Cardiac muscle cell (in vitro differentiated cells and primary cell): ENCODE results near the gene AP3M1. TPM values are rescaled to one million over a fixed set of nuclear protein-coding genes. Genes with fewer than 3 reads are reported as not detected.

Source experiments
- DNase-seq, 2 donors: peaks; one replicate each; pipeline versions ENCODE4 v3.0.0 to v3.0.0-alpha.2; 2010 to 2017; ENCODE audit warnings: low read depth in 1 of 2, low spot score in 1 of 2
- H3K27ac ChIP-seq: fragments of 200-600 bp; sonication (generic); 2 replicates; pipeline ENCODE4 v1.5.1; 2016
- H3K27me3 ChIP-seq: fragments of 200-600 bp; sonication (generic); 2 replicates; pipeline ENCODE4 v1.6.0; 2016; ENCODE audit warnings: control low read depth
- H3K36me3 ChIP-seq: fragments of 200-600 bp; sonication (generic); 2 replicates; pipeline ENCODE4 v1.5.1; 2016; ENCODE audit warnings: control low read depth
- H3K4me1 ChIP-seq: fragments of 200-600 bp; sonication (generic); 2 replicates; pipeline ENCODE4 v1.8.1; 2017; ENCODE audit warnings: low read depth, mild to moderate bottlenecking, mixed run types
- H3K4me3 ChIP-seq: fragments of 200-600 bp; sonication (generic); 2 replicates; pipeline ENCODE4 v1.5.1; 2016; ENCODE audit warnings: mild to moderate bottlenecking
- H3K9me3 ChIP-seq: fragments of 200-600 bp; sonication (generic); 2 replicates; pipeline ENCODE4 v1.5.1; 2017; ENCODE audit warnings: low read depth, mild to moderate bottlenecking, control low read depth
- polyA plus RNA-seq: library from polyadenylated mRNA; unstranded; fragments of >200 nt; fragmentation: Nextera tagmentation; extraction: Ambion mirVana; gene quantifications from 2 replicates; pipeline ENCODE4 v1.2.1, GENCODE V29; 2016
- total RNA-seq: library from RNA; depleted of rRNA; stranded (reverse); fragments of >200 nt; gene quantifications from 2 replicates; pipeline ENCODE4 v1.2.3, GENCODE V29; 2016
- TF ChIP-seq, protein P1 (sequence below): IDR thresholded peaks from 2 replicates; pipeline ENCODE4 v1.5.1; 2012; ENCODE audit warnings: low read depth, mild to moderate bottlenecking, low read length

AP3M1 gene
- total and polyA plus RNA-seq, 2 experiments from 2014 or later: 21.8 to 43.8 TPM

DNA sequence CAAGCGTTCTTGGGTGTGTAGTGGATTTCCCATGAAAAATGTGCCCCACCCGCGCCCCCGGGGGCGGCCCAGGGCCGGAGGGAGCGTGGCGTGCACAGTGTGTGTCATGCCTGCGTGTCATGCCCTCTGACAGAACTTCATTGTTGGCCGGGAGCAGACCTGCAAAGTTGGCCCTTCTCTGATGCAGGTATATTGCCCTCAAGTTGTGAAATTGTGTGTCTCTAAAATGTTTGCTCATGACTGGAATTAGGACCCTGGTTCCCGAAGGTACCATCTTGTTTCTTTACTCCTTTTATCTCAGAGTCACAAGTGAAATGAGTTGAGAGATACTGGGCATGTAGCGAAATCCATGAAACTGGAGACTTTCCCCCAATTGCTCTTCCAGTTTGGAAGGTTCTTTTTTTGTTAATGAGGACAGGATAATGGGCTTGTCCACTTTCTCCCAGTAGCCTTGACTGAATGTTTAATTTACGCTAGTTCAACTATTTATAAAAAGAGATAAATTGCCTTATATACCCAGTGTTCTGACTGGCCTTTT lies 26.6 kb upstream of the AP3M1 start:
- DNase-seq: peak in 1 of 2 donors; percentile 18
- Histone ChIP-seq H3K36me3 (no peaks in the 10 kb centered on the region), H3K27me3 (no peaks in the 10 kb centered on the region), H3K9me3 (no peaks in the 10 kb centered on the region), H3K4me1 (peaks cover 4% of the 10 kb centered on the region), H3K4me3 (peak overlapping the region; percentile 55), H3K27ac (no peak overlapping the region)
- TF ChIP-seq, protein P1, sequence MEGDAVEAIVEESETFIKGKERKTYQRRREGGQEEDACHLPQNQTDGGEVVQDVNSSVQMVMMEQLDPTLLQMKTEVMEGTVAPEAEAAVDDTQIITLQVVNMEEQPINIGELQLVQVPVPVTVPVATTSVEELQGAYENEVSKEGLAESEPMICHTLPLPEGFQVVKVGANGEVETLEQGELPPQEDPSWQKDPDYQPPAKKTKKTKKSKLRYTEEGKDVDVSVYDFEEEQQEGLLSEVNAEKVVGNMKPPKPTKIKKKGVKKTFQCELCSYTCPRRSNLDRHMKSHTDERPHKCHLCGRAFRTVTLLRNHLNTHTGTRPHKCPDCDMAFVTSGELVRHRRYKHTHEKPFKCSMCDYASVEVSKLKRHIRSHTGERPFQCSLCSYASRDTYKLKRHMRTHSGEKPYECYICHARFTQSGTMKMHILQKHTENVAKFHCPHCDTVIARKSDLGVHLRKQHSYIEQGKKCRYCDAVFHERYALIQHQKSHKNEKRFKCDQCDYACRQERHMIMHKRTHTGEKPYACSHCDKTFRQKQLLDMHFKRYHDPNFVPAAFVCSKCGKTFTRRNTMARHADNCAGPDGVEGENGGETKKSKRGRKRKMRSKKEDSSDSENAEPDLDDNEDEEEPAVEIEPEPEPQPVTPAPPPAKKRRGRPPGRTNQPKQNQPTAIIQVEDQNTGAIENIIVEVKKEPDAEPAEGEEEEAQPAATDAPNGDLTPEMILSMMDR: no peak

DNA sequence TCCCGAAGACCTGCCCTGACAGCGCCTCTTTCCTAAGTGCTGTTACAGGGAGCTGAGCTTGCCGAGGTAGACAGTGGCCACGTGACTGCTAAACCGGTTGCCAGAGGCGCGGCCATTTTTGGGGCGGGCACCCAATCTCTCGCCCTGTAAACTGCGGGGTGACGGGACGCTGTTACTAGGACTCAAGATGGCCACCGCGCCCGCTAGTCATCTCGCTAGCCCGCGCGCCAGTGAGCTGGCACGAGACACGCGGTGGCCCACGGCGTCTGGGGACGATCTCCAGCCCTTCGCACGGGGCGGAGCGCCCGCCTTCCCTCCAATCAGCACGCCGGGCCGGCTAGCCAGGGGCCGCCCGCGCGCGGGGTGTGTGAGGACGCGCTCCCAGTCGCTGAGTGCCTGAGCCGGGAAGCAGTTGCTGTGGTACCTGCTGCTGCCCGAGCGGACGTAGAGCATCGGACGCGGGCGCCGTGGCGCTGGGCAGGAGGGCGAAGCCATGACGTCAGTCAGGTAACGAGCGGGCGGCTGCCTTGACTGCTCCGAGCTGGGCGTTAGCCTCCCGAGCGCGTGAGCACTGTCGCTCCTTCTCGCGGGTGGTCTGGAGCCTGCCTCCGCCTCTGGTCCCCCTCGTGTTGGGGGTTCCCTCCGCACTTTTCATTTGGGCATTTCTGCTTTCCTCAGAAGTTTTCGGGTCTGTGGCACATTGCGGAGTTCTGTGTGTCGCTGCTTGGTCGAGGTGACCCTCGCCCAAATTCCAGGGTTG lies 25.9 kb upstream of the AP3M1 start:
- peak overlapping the region; percentile 55 for H3K4me3 ChIP-seq
- TF ChIP-seq, protein P1: no peak
- H3K4me1 ChIP-seq: peaks cover 7% of the 10 kb centered on the region
- no peaks in the 10 kb centered on the region for H3K27me3 ChIP-seq
- no peaks in the 10 kb centered on the region for H3K36me3 ChIP-seq
- peak overlapping the region; percentile 78 for H3K27ac ChIP-seq
- DNase-seq: peak; percentile 92 to 95
- no peaks in the 10 kb centered on the region for H3K9me3 ChIP-seq

DNA sequence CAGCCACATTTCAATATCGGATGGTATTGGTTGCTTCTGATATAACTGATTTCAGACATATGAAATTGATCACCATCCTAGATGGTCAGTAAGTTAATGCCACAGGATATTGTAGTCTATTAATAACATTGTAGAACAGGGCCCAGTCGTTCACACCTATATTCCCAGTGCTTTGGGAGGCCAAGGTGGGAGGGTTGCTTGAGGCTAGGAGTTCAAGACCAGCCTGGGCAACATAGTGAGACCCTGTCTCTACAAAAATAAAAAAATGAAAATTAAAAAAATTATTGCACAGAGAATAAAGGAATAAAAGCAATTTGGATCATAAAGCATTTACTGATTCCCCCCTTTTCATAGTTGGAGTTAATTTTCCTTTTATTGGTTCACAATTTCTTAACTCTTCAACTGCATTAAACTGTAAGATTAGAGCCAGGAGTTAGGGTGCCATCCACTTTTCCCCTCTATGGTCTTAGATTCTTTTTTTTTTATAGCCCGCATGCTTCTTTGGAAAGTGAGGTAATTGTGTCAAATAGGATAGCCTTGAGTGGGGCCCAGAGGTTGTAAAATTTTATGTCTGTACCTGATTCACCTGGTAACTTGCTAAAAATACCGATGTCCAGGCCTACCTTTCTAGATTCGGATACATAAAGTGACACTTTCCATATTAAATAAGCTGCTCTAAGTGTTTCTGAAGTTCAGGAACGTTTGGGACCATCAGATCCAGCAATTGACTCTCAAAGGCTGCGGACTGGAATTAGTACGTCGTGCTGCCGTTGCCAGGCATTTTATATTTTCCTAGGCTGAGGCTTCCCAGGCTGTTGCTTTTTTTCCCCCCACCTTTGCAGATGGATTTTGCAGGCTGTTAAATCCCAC lies 25.1 kb upstream of the AP3M1 start:
- H3K27ac ChIP-seq: peak overlapping the region; percentile 78
- H3K9me3 ChIP-seq: no peaks in the 10 kb centered on the region
- H3K4me3 ChIP-seq: peak overlapping the region; percentile 55
- H3K4me1 ChIP-seq: peaks cover 14% of the 10 kb centered on the region
- no peaks in the 10 kb centered on the region for H3K36me3 ChIP-seq
- TF ChIP-seq, protein P1: no peak
- H3K27me3 ChIP-seq: no peaks in the 10 kb centered on the region
- no peak for DNase-seq

DNA sequence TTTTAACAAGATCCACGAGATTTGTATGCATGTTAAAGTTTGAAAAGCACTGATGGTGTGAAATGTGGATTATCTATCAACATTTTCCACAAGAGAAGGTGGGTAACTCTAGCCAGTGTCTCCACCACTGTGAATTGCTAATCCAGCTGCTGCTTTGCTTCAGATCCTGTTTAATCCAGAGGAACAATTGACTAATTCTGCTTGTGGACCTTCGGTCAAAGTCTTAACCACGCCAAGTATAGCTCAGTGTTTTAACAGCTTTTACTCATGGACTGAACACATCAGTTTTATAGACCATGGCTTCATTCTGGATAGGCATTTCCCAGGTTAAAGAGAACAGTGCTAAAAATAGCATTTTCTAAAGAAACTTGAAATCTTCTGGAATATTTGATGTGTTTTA lies 23.9 kb upstream of the AP3M1 start:
- H3K36me3 ChIP-seq: no peaks in the 10 kb centered on the region
- no peaks in the 10 kb centered on the region for H3K27me3 ChIP-seq
- H3K4me1 ChIP-seq: peaks cover 14% of the 10 kb centered on the region
- no peak for DNase-seq
- no peak overlapping the region for H3K4me3 ChIP-seq
- TF ChIP-seq, protein P1: no peak
- no peaks in the 10 kb centered on the region for H3K9me3 ChIP-seq
- H3K27ac ChIP-seq: no peak overlapping the region

- H3K4me3 ChIP-seq: no peak overlapping the region
- no peaks in the 10 kb centered on the region for H3K9me3 ChIP-seq
- no peaks in the 10 kb centered on the region for H3K27me3 ChIP-seq
- H3K27ac ChIP-seq: peak overlapping the region; percentile 18
- TF ChIP-seq, protein P1: no peak
- H3K4me1 ChIP-seq: peaks cover 14% of the 10 kb centered on the region
- DNase-seq: no peak
- H3K36me3 ChIP-seq: no peaks in the 10 kb centered on the region
Observed at GRCh38 chr10:74171625-74172024, 21.0 kb upstream of the AP3M1 start.
